Vagina (tissue), 2 donors: ENCODE measurements around the gene GPN1.

Experiments used
- CTCF ChIP-seq, 3 experiments: fragments of 450-650 bp in 2 of 3; fragments of 200-600 bp in 1 of 3; sonication (generic) in 1 of 3; IDR thresholded peaks; one replicate each; pipeline ENCODE4 v1.5.1; 2017 to 2019; ENCODE audit warnings: antibody characterized with exemption in 3 of 3, mild to moderate bottlenecking in 2 of 3, moderate library complexity in 2 of 3
- POLR2A ChIP-seq, 2 donors: fragments of 450-650 bp; IDR thresholded peaks; one replicate each; pipeline ENCODE4 v1.6.1; 2017; ENCODE audit warnings: antibody characterized with exemption in 2 of 2, mild to moderate bottlenecking in 2 of 2, moderate library complexity in 2 of 2
- POLR2AphosphoS5 ChIP-seq, 2 donors: sonication (generic); formaldehyde crosslinking; IDR thresholded peaks; one replicate each; pipeline ENCODE4 v1.9.0; 2017; ENCODE audit warnings: antibody characterized with exemption in 2 of 2, mild to moderate bottlenecking in 2 of 2, low read depth in 1 of 2; ENCODE audit not compliant: insufficient read depth in 1 of 2

- TF ChIP-seq CTCF (IDR thresholded peaks at IDR 0.05) (no peak), POLR2AphosphoS5 (IDR thresholded peaks at IDR 0.05; ENCODE audit: insufficient read depth in 1 of 2, low read depth in 1 of 2) (no peak), POLR2A (IDR thresholded peaks at IDR 0.05) (no peak)
Observed at GRCh38 chr2:27582129-27582694, 46.6 kb upstream of the GPN1 start.
